Eye (tissue), 1 donor: ENCODE data around the gene MKI67.
"Not testable (repeated sequence)": the region's sequence is repeated elsewhere in the genome, so short reads cannot be mapped to it uniquely, and the experiment has no call there.

Source experiments
- DNase-seq: peaks from one replicate; pipeline ENCODE4 v3.0.0-alpha.2; 2015

MKI67 gene, protein sequence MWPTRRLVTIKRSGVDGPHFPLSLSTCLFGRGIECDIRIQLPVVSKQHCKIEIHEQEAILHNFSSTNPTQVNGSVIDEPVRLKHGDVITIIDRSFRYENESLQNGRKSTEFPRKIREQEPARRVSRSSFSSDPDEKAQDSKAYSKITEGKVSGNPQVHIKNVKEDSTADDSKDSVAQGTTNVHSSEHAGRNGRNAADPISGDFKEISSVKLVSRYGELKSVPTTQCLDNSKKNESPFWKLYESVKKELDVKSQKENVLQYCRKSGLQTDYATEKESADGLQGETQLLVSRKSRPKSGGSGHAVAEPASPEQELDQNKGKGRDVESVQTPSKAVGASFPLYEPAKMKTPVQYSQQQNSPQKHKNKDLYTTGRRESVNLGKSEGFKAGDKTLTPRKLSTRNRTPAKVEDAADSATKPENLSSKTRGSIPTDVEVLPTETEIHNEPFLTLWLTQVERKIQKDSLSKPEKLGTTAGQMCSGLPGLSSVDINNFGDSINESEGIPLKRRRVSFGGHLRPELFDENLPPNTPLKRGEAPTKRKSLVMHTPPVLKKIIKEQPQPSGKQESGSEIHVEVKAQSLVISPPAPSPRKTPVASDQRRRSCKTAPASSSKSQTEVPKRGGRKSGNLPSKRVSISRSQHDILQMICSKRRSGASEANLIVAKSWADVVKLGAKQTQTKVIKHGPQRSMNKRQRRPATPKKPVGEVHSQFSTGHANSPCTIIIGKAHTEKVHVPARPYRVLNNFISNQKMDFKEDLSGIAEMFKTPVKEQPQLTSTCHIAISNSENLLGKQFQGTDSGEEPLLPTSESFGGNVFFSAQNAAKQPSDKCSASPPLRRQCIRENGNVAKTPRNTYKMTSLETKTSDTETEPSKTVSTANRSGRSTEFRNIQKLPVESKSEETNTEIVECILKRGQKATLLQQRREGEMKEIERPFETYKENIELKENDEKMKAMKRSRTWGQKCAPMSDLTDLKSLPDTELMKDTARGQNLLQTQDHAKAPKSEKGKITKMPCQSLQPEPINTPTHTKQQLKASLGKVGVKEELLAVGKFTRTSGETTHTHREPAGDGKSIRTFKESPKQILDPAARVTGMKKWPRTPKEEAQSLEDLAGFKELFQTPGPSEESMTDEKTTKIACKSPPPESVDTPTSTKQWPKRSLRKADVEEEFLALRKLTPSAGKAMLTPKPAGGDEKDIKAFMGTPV (N-terminal part only)

DNA sequence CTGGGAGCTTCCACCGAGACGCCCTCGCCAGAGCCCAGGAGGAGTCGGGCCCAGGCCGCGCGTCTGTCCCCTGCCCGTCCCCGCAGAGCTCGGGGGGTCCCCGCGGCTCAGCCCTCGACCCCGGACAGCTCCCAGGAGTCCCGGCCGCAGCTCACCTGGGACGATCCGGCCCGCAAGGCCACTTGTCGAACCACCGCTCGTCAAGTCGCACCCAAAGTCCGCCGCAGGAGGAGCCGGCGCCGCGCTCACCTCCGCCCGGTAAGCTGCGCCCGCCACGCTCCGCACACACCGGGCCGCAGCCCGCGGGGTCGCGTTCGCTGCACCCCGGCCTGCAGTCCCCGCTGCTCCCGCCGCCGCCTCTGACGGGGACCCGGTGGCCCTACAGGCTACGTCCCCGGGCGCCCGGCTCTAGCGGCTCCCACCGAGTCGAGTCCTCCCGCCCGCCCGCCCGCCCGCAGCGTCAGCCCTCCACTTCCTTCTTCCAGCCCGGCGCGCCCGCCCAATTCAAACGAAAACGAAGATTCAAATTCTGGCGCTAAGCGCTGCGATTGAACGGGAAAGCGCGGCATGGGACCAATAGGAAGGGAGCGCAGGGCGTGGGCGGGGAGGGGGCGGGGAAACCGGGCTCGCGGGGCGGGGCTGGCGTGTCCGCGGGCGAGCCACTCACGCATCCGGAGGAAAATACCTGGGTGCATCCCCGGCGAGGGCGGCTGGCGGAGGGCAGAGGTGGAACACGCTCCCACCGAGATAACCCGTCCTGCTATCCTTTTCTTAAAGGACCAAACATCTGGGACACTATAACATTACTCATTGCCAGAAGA is at the start of gene MKI67:
Gene MKI67, minus strand, starts transcription at position 480 of the 821 bp plus-strand sequence. CDS start 756 bp downstream, outside the sequence.
- peak; percentile 97 for DNase-seq

DNA sequence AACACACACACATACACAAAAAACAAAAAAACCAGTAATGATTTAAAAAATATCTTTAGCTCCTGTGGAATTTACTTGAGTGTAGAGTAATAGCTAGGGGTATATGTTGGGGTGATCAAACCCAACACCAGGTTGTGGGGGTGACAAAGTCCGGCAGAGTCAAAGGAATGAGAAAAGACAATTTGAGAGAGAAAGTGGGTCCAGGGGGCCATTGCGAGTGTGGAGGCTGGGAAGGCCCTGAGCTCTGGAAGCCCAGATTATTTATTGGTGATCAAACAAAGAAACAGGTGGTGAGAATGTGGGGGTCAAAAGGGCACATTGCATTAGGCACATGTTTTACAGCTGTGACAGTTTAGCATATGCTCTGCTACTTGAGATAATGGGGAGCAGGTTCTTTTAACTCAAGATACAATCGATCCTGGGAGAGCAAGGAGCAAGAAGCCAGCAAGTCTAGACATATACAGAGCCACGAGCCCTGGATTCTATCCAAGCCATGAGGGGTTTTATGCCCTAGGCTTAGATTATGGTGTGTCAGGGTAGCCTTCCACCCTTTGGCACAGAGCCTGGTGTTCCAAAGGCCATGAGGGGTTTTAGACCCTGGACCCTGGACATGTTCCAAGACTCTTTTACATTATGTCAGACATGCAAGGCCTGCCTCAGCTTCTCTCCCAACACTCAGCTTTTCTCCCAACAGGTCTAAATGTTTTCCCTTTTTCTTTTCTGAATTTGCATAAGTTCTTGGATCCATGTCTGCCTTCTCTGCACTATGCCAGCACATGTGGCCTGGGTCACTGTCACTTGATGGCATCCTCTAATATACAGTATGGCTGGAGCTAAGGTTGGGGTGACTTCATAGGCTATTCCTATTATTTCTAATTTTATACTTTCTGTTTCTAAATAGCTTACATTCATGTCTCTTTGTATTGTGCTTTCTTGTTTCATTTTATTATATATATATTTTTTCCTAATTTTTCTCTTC is 48.6 kb upstream of the MKI67 start:
- no peak for DNase-seq

DNA sequence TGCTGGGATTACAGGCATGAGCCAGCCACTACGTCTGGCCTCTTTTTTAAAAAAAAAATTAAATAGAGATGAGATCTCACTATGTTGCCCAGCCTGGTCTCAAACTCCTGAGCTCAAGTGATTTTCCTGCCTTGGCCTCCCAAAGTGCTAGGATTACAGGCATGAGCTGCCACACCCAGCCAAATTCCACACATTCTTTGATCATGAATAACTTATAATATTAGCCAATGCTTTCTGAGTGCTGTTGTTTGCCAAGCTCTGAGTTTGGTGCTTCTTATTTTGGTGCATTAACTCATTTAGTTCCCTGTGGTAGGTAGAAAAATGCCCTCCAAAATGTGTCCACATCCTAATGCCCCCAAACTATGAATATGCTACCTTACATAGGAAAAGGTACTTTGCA is 47.2 kb upstream of the MKI67 start:
- no peak for DNase-seq

DNA sequence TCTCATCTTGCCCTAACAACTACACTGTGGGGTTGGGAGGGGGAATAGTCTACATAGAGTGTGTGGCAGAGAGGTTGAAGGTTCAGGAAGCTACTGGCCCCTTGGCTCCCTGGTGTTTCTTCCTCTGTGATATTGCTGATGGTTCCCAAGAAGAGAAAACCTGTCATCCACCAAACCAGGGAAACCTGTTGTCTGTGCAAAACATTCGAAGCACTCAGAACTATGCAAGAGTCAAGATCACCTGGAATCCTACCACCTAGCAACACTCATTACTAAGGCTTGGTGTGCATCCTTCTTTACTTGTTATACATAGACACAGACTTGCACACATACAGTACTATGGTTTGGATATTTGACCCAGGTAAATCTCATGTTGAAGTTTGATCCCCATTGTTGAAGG is 46.5 kb upstream of the MKI67 start:
- DNase-seq, result no peak

DNA sequence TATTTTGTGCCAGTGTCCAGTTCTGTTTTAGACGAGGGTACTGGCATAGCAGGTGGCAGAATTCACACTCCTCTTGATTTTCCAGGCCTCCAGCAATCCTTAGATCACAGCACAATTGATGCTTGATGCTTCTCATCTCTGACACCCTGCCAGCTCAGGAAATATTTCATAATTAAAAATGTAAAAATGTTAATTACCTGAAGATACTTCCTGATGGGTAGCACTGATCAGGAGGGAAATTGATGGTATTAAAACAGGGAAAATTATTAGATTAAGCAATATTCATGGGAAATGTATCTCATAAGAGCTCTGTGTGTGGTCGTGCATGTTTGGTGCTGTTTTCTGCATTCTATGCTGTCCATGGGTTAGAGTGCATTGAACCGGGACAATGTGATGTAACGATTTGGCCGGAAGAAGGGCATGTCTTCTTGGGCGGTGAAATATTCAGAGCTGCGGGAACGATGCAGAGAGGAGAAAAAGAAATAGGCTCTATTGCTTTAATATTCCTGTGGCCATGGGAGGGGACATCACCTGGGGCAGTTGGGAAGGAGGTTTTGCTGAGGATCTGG is 43.7 kb upstream of the MKI67 start:
- DNase-seq, result peak; percentile 57

DNA sequence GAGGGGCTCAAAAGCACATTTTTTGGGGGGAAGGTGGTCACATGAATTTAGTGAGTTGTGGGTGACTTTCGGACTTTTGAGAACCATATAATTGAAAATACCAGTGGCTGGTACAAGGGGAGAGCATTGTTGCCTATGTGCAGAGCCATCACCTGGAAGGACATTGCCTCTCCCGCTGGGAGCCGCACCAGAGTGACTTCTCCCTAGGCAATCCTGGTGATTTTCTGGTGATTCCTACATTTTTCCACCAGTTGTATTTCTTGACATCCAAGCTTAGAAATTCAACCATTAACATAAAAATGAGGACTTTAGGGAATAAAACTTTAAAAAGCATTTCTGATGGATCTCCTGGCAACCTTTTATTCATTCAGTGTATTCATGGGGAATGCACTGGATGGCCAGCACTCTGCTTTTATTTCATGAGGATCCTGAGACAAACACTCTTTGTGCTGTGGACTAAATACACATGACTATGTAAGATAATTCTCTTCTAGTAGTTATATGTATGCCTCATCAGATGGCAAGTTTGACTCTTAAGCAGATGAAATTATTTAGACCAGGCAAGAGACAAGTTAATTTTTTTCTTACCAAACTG is 41.8 kb upstream of the MKI67 start:
- no peak for DNase-seq

DNA sequence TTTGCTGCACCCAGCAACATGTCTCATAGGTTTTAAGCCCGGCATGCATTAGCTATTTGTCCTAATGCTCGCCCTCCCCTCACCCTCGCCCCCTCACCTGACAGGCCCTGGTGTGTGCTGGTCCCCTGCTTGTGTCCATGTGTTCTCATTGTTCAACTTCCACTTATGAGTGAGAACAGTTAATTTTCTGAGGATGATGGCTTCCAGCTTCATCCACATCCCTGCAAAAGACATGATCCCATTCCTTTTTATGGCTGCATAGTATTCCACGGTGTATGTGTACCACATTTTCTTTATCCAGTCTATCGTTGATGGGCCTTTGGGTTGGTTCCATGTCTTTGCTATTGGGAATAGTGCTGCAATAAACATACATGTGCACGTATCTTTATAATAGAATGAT is 40.9 kb upstream of the MKI67 start:
- DNase-seq, result not testable (repeated sequence)

DNA sequence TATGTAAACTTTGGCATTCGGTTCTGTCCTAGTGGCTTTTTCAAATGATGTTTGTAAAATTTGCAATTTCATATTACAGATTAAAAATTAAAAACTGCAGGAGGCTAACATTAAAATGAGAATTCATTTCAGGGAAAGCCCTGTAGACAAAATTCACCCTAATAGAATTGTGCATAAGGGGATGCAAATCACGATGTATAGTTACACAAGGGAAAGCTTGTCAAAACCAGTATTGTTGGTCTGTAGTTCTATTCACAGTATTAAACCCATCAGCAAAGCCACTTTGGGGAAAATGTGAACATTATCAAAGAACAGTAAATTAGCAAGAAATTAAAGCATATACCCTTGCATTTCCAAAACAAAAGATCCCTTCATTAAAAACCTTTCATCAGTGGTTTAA is 39.9 kb upstream of the MKI67 start:
- DNase-seq, result no peak

DNA sequence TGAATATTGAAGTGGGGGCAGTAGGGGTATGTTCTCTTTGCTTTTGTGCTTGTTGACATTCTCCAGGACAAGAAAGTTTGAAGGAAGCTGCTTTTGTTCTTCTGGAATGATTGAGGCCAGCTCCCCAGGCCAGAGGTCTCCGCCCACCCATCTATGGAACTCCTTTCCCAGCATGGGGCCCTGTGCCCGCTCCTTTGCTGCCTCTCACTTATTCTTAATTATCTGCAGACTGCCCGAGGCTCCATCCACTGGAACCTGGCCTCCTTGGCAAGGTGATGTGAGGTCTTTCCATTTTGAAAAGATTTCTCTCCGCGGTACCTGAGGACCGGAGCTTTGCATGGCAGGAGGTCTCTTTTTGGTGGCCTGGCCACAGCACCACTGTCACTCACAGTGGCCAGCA is 39.3 kb upstream of the MKI67 start:
- no peak for DNase-seq

DNA sequence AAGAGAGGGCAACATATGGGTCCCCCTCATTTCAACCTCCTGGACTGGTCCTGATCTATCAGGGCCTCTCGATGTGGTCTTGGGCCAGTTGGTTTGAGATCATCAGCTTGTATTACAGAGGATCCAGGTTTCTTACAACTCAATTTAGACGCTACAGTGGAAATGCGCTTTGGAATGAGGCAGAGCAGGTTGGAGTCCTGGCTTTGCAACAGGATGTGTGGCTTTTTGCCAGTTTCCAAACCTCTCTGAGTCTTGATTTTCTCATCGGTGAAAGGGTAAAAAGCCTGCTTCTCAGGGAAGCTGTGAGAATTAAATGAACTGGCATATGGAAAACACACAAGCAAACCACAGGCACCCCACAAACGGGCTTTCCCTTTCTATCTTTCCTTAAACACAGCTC is 37.5 kb upstream of the MKI67 start:
- no peak for DNase-seq

DNA sequence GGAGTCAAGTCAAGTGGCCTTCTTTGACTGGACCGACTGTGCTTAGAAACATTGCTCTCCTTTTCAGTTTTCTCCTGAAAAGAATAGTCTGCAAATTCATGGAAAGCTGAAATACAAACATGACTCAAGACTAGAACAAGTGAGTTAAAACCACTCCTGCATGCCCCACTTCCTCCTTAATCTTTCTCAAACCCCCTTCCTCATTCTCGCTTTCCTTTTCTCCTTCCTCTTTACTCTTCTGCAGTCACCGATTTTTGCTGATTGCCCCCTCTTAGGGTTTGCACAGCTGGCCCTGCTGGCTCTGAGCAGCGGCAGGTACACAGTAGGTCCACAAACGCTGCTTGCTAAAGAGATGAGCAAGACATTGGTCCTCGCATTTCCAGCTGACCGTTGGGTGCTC is 34.8 kb upstream of the MKI67 start:
- no peak for DNase-seq

DNA sequence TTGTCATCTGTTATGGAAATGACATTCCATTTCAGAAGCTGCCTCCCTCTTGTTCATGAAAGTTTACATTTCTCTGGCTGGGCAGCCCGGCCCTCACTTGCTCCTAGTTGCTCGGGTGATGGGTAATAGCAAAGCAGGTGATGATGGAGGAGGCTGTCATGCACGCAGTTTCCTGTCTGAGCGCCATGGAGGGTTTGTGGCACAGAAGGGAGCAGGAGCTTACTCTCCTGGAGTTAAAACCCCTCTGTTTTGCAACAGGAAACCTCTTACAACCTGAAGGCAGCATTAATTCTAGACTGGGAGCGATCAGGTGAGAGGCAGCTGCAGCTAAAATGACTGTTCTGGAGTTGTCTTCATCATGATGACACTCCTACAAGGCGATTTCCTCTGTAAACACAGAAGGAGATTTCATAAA is 34.1 kb upstream of the MKI67 start:
- no peak for DNase-seq

DNA sequence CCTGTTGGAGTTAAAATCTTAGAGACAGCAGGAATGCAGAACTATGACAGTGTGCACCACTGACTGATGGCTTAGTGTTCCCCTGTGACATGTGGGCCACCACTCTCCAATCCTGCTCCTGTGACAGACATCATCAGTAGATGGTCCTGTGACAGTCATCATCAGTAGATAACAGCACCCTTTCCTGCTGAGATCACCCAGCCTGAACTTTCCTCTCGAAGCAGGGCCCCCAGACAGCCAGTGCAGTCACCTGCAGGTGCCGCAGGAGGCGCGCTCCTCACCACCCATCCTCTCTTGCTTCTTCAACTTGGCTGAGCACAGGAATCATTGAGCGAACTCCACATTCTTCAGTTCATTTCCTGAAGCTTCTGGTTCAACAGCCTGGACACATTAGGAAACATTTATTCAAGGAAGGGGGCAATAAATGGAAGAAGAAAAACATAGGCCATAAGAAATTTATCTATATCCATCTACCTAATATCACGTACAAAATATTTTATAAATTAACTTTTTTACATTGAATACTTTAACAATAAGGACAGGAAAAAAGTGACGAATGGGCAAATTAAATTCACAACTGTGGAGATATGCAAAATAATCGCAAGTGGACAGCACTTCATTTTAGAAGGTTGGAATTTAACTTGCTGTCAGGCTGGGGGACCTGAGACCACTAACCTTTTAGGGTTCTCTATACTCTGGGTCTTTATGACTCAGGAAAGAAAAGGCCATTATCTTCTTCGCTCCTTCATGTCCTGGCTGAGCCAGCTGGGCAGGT is 32.0 kb upstream of the MKI67 start:
- DNase-seq, result no peak

DNA sequence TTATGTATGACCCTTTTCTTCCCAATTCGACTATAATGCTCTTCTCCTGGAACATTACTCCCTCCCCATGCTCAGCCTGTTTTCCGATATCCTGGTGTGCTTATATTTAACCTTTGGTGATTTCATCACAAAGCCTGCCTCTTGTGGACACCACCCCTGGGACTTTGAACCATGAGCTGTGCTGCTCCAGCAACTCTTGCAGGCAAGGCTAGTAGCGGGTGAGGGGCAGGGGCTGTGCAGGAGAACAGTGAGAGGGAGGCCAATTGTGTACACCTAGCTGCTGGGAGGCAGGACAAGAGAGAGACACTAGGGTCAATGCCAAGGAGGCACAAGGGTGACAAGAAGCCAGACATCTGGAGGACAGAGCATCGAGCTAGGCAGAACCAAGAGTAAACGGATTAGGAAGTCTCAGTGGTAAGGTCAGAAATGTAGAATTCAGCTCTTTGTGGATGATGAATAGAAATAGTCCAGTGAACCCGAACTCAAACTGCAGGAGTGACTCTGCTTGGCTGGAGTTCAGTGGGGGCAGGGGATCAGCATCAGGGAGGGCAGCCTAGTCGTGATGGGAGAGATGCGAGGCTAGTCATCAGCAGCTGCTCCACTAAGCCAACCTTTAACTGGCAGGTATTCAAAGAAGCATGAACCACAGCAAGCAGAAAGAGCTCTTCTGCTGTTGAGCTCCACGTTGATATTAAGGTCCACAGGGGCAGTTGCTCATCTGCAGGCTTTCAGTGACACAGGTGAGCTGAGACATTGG is 31.0 kb upstream of the MKI67 start:
- DNase-seq, result no peak

DNA sequence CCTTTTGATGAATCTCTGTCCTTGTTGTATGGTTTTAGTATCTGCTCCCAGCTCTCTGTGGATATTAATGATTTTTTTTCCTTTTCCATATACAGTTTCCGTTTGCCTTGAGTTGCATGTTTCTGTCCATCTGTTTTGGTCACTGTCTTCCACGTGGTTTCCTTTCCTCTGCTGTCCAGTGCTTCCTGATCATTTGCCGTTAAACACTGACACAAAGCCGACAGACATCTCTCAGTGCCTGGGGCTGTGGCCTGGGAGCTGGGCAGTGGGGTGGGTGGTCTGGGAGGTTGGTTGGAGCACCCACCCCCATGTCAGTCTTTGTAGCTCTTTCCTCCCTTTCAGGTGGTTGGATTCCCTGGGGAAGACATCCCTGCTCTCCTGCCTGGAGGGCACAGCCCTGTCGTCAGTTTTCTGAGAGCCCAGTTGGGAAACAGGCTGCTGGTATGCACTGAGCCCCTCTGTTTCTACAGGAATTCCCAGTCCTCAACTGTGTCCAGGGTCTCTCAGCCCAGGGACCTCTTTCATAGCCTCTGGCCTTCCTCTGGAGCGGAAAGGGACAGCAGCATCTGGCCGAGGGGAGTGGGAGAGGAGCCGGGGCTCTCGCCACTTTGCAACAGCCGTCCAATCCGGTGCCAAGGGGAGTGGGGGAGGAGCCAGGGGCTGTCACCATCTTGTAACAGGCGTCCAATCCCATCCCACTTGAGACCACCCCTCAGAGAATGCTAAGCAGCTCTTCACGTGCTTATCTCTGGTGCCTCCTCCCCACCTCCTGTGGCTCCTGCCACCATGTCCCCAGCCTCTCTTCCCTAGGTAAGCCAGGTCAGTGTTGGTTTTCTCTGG is 26.7 kb upstream of the MKI67 start:
- DNase-seq, result peak; percentile 69

DNA sequence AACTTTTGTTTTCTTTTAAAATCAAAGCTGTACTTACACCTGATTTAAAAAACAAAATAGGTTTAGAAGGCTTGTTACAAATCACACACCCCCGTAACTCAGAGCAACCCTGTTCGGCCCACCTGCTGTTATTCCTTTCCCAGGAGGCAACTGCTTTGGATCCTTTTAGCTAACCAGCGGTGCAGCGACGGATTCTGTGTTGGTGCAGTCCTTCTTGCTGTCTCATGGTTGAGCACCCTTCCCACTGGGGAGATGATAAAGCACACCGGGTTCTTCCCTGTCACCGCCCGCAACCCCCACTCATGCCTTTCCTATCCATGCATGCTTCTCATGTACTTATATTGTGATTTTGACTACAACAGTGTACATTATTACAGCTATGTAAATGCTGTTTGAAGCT is 24.8 kb upstream of the MKI67 start:
- peak; percentile 34 for DNase-seq

DNA sequence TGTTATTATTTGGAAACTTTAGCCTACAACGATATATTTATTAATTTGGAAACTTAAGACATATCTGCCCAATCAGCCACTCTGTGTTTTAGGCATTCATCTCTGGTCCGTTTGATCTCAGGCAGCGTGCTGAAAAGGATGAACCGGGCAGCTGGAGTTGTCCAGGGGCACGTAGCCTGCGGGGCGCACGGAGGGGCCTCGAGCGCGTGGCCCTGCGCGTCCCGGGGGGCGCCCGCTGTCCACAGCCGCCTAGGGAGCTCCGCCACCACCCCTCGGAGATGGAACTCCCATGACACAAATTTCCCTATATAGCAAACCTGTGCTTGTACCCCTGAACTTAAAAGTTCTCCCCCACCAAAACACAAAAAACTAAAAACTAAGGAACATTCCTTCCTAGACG is 24.3 kb upstream of the MKI67 start:
- no peak for DNase-seq

DNA sequence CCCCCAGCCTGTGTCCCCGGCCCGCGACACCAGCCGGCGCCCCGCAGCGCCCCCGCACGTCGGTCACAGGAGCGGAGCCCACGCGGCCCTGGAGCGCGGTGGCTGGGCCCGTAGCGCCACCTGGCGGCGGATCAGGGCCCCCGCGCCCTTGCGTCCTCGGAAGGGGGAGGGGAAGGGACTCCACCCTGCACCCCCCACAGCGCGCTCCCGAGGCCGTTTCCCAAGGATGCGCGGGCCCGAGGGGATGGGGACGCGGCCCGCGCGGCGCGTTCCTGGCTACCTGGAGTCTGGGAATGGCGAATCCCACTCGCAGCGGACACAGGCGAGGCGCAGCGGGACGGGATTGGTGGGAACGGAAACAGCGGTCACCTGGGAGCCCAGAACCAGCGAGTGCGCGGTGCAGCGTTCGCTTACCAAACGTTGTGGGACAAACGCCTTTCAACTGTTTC is 23.8 kb upstream of the MKI67 start:
- peak; percentile 93 for DNase-seq
